AG04449 (cell line): ENCODE measurements around the gene MAN1C1.

Experiments used
- CTCF ChIA-PET: fragments of 350-600 bp; formaldehyde crosslinking; extraction: SDS; loops from one replicate; lab custom pipeline; 2021; ENCODE audit warnings: antibody characterized with exemption; lab: Yijun Ruan, JAX
- POLR2A ChIA-PET: fragments of 400-600, 350-600 bp; formaldehyde crosslinking; extraction: SDS; loops from one replicate; lab custom pipeline; 2020; ENCODE audit warnings: antibody characterized with exemption, inconsistent platforms; lab: Yijun Ruan, JAX
- DNase-seq: peaks from one replicate; pipeline ENCODE4 v3.0.0-alpha.2; 2010; ENCODE audit warnings: low read depth, low spot score
- H3K4me3 ChIP-seq: 2 replicates; pipeline ENCODE4 v1.5.1; 2011; ENCODE audit warnings: low read depth, mild to moderate bottlenecking, control low read depth, low read length
- TF ChIP-seq, protein P1 (sequence below): IDR thresholded peaks from one replicate; pipeline ENCODE4 v1.5.1; 2011; ENCODE audit warnings: mild to moderate bottlenecking, moderate library complexity, low read length, control low read depth, inconsistent platforms; ENCODE audit not compliant: insufficient read depth; ENCODE audit errors: missing control alignments

MAN1C1 gene

DNA sequence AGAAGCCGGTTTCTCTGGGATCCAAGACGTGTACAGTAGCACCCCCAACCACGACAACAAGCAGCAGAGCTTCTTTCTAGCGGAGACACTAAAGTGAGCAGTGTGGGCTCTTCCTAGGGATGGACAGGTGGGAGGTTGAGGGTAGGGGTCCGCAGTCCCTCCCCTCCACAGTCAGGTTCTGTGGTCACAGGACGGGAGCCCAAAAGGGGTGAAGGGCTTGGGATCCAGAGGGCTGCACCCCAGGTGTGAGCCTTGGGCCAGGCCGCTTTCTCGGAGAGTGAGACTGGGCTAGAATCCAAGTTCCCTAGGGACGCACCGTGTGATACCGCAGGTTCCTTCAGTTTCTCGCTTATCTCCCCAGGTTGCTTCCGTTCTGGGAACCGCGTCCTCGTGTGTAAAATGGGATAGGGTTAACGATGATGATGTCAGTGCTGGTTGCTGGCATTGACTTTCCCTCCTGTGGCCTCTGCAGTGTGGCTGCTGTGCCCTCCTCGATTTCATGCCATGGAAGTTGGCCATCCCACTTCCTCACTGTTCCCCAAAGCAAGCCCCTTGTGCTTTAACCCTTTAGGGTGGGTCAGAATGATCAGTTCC lies 166.1 kb downstream of the MAN1C1 start:
- TF ChIP-seq, protein P1, sequence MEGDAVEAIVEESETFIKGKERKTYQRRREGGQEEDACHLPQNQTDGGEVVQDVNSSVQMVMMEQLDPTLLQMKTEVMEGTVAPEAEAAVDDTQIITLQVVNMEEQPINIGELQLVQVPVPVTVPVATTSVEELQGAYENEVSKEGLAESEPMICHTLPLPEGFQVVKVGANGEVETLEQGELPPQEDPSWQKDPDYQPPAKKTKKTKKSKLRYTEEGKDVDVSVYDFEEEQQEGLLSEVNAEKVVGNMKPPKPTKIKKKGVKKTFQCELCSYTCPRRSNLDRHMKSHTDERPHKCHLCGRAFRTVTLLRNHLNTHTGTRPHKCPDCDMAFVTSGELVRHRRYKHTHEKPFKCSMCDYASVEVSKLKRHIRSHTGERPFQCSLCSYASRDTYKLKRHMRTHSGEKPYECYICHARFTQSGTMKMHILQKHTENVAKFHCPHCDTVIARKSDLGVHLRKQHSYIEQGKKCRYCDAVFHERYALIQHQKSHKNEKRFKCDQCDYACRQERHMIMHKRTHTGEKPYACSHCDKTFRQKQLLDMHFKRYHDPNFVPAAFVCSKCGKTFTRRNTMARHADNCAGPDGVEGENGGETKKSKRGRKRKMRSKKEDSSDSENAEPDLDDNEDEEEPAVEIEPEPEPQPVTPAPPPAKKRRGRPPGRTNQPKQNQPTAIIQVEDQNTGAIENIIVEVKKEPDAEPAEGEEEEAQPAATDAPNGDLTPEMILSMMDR, result no peak
- no peak for DNase-seq
- H3K4me3 ChIP-seq, result no peak overlapping the region
- POLR2A ChIA-PET, result no interaction called here
- CTCF ChIA-PET, result interaction anchor here (0.8 to 1.7 kb wide), 2 partner anchors 15 to 16 kb away, joined by 4 to 5 read pairs; no protein-coding TSS in a partner anchor

DNA sequence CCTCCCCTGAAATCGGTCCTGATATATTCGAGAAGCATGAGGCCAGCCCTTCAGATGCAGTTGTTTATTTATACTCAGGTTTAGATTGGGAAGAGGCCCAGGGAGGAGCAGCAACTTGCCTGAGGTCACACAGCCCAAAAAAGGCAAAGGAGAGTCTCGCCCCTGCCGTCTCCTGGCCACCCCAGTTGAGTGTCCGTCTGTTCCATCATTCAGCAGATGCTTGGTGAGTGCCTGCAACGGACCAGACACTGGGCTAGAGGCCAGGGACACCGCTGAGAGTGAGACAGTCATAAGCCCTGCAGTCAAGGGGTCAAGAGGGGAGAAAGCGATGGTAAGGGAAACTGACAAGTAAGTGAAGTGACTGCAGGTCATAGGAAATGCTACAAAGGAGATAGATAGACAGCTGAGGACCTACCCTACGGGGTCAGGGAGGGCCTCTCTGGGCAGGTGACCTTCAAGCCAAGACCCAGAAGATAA lies 168.0 kb downstream of the MAN1C1 start:
- DNase-seq, result no peak
- ChIA-PET CTCF (interaction anchor here (1.1 kb wide), 1 partner anchor 11 kb away, joined by 3 read pairs; no protein-coding TSS in a partner anchor), POLR2A (no interaction called here)

DNA sequence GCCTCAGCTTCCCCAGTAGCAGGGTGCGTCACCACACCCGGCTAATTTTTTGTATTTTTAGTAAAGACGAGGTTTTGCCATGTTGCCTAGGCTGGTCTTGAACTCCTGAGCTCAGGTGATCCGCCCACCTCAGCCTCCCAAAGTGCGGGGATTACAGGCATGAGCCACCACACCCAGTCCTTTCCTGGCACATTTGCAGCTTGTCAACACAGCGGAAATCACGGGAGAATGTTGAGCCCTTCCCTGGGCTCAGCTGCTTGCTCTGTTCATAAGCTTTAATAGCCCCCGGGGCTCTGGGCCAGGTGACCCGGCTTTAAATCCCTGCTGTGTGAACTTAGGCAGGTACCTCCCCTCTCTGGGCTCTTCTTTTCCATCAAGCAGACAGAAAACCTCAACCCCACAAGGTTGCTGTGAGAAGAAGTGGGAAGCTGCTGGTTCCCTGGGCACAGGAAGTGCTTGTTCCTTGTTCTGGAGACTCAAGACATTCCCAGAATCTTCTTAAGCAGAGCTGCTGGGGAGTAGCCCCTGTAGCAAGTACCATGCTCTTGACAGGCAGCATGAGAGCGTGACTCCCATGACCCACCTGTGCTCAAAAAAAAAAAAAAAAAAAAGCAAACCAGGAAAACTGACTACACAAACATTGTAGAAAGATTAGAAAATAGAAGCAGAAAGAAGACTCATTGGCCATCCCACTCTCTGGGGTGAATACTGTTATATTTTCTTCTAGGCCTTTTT lies 168.9 kb downstream of the MAN1C1 start:
- ChIA-PET CTCF (interaction anchor here (1.1 to 1.4 kb wide), 4 partner anchors 11 to 176 kb away, joined by 3 to 6 read pairs (median 4); no protein-coding TSS in a partner anchor), POLR2A (interaction anchor here (0.7 kb wide), 1 partner anchor 177 kb away, joined by 5 read pairs; no protein-coding TSS in a partner anchor)
- no peak overlapping the region for H3K4me3 ChIP-seq
- TF ChIP-seq, protein P1, result no peak
- DNase-seq, result no peak

More for the DNA sequence above, 168.0 kb downstream of the MAN1C1 start:
- TF ChIP-seq, protein P1, result no peak
- H3K4me3 ChIP-seq, result no peak overlapping the region

DNA sequence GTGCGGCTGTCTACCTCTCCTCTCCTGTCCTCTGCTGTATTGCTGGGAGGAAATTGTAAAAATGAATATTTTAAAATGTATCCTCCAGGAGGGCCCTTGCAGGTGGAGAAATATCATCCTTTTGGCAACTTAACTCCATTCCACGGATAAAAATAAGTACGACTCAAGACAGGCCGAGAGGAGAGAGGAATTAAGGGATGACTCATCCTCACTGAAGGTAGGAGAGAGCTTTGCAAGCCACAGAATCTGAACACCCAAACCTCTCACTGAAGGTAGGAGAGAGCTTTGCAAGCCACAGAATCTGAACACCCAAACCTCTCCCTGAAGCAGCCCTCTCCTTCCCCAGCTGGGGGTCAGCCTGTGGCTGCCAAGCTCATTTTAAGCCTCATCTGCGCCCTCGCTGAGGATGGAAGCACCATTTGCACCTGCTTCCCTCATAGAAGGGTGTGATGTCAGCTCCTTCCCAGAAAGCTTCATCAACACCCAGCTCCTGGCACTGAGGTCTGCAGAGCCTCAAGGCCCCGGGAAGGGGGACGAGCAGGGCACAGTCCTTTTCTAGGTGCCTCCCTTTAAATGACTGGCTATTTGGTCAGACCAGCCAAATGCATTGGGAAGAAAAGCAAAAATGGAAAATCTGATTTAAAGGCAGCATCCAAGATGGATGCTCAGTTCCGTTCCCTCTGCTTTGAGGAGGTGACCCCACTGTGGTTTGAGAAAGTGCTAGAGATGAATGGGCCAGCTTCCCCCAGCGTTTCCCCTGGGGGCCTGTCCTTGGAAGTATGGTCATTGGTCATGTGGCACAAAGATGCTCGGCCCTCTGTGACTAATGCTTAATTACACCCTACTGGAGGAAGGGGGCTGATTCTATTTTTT lies 170.5 kb downstream of the MAN1C1 start:
- H3K4me3 ChIP-seq, result no peak overlapping the region
- TF ChIP-seq, protein P1, result no peak
- ChIA-PET CTCF (interaction anchor here (0.9 to 2.7 kb wide), 7 partner anchors 9 to 180 kb away, joined by 3 to 12 read pairs (median 5); no protein-coding TSS in a partner anchor), POLR2A (no interaction called here)
- DNase-seq, result no peak

DNA sequence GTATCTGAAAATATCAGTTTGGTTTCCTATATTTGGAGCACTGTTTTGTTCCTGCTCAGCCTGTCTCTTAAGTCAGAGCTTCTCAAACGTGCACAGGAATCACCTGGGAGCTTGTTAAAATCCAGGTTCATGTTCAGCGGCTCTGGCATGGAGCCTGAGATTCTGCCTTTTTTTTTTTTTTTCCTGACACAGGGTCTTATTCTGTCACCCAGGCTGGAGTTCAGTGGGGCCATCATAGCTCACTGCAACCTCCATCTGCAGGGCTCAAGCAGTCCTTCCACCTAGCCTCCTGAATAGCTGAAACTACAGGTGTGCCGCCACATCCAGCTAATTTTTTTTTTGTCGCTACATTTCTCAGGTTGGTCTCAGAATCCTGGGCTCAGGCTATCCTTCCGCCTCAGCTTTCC lies 171.2 kb downstream of the MAN1C1 start:
- no peak for DNase-seq
- CTCF ChIA-PET, result interaction anchor here (1.2 to 2.7 kb wide), 6 partner anchors 8 to 181 kb away, joined by 3 to 12 read pairs (median 6); no protein-coding TSS in a partner anchor

More for the DNA sequence above, 171.2 kb downstream of the MAN1C1 start:
- no peak overlapping the region for H3K4me3 ChIP-seq
- TF ChIP-seq, protein P1, result no peak
- POLR2A ChIA-PET, result no interaction called here
